Endometrium (tissue), 2 donors: Measurements from ENCODE around the gene MRPL20.
"Not testable (repeated sequence)": the region's sequence is repeated elsewhere in the genome, so short reads cannot be mapped to it uniquely, and the experiment has no call there.

Source experiments
- FAIRE-seq: peaks from 2 replicates; lab custom pipeline; 2012; peaks lifted over from hg19 to GRCh38; lab: Jason Lieb, UNC
- donor health status: control.
- donor health status: control.

The MRPL20 gene

GRCh38 chr1:1406821-1407635 is at the start of gene MRPL20:
Gene MRPL20 (minus strand): TSS chr1:1407293. CDS start chr1:1407217, 76 bp downstream.
- no peak for FAIRE-seq

- FAIRE-seq: not testable (repeated sequence)
These were observed 49.7 kb upstream of the MRPL20 start for GRCh38 chr1:1456683-1457255.

DNA sequence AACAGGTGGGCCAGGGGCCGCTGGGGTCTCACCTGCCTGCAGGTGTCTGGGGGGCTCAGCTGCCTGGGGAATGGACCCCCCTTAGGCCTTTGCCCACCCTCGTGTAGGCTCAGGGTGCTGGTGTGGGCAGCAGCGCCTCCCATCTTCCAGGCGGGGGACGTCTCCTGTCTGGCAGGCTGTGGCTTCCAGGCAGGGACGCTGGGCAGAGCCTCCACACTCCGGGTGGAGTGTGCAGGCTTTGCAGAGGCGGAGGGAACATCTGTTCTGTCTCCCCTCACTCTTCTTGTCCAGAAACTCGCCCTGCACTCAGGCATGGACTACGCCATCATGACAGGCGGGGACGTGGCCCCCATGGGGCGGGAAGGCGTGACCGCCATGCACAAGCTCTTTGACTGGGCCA is 48.8 kb upstream of the MRPL20 start:
- not testable (repeated sequence) for FAIRE-seq

DNA sequence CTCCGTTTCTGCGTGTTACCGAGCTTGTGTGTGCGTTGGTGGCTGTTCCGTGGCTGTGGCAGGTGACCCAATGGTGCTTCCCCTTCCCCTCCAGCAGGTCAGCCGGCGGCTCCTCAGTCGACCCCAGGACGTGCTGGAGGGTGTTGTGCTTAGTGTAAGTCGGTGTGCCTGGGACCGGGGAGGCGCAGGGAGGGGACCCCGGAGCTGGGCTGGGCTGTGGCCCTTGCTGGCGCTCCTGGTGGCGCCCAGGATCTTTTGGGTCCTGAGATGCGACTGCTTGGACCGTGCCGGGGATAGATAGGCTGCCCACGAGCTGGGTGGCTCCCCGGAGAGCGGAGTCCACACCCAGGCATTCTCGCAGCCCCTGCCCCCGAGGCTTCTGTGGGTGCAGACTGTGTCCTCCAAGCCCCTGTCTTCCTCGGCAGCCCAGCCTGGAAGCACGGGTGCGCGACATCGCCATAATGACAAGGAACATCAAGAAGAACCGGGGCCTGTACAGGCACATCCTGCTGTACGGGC is 48.3 kb upstream of the MRPL20 start:
- no peak for FAIRE-seq

GRCh38 chr1:1454286-1455056 is 47.4 kb upstream of the MRPL20 start:
- FAIRE-seq: not testable (repeated sequence)

DNA sequence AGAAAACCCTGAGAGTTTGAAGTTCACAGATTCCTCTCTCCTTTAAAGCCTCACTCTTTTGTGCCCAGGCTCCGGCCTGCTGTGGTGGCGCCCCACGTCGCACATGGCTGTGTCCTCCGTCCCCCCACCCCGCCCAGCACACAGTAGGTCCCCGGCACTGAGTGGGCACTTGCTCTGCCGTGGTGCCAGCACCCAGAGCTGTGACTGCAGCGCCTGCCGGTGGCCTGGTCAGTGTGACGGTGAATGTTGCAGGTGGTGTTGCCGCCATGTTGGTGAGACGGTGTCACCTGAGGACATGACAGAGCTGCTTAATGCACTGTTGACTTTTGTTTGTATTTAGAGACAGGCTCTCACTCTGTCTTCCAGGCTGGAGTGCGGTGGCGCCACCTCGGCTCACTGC is 45.8 kb upstream of the MRPL20 start:
- FAIRE-seq: no peak

- FAIRE-seq: not testable (repeated sequence)
These were observed 45.3 kb upstream of the MRPL20 start for GRCh38 chr1:1452365-1452739.

DNA sequence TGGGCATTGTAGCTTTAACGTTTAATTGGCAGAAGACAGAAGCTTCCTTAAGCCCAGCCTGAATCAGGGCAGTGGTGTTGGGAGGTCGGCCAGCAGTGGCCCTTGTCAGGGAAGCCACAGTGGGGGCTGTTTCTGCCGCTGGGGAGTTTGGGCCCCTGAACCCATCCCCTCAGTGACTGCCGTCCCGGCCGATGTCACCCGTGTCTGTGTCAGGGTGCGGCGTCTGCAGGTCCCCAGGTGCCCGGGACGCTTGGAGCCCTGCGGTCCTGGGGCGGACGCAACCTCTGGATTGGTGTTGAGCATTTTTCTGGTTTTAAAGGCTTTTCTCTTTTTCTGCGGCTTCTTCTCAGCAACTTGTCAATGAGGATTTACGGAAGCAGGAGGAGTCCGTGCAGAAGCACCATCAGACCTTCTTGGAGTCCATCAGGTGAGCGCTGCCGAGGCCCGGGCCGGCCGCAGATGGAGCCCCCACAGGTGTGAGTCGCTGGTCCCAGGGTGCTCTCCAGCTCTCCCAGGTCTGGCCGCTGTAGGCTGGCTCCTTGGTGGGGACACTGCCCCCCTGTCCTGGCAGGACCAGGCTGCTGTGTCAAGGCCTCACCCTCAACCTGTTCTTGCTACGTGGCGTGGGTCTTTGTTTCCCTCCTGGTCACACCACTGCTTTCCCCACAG is 44.7 kb upstream of the MRPL20 start:
- no peak for FAIRE-seq

- FAIRE-seq: not testable (repeated sequence)
These were observed 43.5 kb upstream of the MRPL20 start for GRCh38 chr1:1450616-1451015.

DNA sequence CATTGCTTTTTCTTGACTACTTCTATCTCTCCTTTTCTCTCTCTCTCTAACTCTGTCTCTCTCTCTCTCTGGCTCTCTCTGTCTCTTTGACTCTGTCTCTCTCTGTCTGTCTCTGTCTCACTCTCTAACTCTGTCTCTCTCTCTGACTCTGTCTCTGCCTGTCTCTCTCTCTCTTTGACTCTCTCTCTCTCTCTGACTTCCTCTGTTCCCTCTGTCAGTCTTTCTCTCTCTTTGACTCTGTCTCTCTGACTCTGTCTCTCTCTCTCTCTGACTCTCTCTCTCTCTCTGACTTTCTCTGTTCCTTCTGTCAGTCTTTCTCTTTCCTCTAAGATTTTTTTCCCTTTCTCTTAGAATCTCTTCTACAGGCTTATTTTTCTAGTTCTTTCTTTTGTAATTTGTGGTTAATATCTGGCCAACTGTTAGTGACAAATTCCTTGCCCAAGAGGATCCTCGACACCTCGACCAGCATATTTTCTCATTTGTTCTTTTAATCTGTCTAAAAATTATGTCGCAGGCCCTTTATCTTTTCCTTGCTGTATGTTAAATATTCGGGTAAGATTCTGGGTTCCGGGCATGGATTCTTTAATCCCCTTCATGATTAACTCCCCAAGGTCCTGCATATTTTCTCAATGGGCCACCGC is 42.1 kb upstream of the MRPL20 start, which contains the start of gene ATAD3C:
Gene ATAD3C, plus strand, starts transcription at position 591 of the 641 bp plus-strand sequence. CDS start 995 bp downstream, outside the sequence.
- FAIRE-seq: no peak

DNA sequence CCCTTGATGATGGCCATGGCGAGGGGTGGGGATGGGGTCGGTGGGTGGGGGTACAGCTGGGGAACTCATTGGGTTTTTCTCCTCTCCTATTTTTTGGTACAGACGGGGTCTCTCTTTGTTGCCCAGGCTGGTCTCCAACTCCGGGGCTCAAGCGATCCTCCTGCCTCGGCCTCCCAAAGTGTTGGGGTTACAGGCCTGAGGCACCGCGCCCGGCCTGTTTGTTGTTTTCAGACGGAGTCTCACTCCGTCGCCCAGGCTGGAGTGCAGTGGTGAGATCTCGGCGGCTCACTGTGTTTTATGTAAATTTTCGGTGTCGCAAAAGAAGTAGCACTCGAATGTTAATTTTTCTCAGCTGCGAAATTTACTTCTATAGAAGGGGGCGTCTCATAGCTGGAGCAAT is 39.5 kb upstream of the MRPL20 start:
- FAIRE-seq: not testable (repeated sequence)

DNA sequence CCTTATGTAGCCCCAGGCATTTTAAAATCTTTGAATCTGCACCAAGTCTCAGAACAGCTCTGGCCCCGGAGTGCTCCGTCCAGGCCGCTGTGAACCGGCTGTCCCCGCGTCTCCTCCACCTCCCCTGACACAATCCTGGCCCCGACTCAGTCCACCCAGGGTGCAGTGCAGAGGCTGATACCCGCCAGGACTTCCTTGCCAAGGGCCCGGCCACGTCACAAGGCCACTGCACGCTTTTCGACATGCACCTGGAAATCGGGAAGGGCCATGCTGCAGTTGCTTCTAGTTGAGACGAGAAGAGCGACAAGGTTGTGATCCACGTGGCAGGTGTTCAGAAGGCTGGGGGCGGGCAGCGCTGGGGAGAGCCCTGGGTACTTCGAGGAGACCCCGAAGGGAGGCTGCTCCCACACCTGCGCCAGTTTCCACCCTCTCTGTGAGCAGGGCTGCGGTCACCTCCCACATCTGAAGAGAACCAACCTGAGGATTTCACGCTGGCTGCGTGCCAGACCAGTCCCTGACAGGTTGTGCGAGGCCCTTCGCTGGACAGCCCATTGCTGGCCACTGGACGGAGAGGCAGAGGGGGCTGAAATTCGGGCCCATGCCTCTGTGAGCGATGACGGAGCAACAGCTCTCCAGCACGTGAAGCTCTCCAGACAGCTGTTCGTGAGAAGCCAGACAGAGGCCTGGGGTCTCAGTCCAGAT is 35.1 kb upstream of the MRPL20 start:
- FAIRE-seq: no peak

- no peak for FAIRE-seq
These were observed 34.2 kb upstream of the MRPL20 start for GRCh38 chr1:1441002-1441888.

DNA sequence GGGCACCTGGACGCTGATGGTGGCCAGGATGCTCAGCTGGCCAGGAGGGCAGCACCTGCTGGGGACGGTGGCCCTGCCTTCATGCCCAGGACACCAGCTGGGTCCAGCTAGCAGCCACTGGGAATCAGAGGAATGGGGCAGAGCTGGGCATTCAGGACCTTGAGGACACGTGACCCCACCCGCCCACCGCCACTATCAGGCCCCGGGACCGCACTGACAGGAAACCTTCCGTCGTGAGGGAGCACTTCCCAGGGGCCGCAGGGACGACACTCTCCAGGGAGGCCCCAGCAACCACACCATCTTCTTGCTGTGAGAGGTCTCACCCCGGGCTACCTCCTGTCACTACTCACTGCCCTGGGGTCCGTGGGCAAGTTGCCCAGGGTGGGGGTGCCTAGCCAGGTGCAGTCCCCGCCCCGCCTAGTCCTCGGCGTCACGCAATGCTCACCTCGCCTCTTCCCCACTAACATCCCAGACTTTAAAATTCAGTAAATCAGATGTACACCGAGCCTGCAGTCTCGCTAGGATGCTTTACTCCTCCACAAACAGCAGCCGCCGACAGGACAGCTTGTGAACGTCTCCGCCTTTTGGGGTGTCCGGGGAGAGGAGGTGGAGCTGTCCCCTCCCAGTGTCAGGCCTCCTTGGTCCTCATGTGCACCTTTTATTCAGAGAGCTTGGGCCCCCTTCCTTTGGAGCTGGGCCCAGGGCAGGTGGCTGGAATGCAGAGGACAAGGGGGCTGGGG is 33.3 kb upstream of the MRPL20 start:
- FAIRE-seq: no peak

GRCh38 chr1:1439546-1440261 is 32.6 kb upstream of the MRPL20 start:
- FAIRE-seq: no peak

DNA sequence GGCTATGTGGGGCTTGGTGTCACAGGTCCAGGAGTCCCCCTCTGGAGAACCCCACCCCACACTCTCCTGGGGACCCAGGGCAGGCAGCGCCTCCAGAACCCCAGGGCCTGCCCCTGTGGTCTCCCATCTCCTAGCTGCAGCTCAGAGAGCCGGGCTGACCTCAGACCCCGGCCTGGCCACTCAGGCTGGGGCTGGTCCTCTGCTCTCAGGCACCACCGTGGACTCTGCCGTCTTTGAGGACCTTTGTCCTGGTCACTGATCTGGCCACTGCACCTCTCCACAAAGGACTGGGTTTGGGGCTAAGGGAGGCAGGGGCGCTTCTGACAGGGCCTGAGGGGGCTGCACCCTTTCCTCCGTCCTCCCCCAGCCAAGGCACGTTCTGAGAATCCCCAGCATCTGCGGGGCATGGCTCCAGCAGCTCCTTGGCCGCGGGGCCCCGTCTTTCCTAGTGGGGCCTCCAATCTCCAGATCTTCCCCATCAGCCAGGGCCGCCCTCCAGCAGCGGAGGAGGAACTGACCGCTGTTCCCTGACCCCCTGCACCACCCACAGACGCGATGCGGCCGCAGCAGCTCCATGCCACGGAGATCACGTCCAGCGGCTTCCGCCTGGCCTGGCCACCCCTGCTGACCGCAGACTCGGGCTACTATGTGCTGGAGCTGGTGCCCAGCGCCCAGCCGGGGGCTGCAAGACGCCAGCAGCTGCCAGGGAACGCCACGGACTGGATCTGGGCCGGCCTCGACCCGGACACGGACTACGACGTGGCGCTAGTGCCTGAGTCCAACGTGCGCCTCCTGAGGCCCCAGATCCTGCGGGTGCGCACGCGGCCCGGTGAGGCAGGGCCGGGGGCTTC is 31.7 kb upstream of the MRPL20 start:
- no peak for FAIRE-seq

DNA sequence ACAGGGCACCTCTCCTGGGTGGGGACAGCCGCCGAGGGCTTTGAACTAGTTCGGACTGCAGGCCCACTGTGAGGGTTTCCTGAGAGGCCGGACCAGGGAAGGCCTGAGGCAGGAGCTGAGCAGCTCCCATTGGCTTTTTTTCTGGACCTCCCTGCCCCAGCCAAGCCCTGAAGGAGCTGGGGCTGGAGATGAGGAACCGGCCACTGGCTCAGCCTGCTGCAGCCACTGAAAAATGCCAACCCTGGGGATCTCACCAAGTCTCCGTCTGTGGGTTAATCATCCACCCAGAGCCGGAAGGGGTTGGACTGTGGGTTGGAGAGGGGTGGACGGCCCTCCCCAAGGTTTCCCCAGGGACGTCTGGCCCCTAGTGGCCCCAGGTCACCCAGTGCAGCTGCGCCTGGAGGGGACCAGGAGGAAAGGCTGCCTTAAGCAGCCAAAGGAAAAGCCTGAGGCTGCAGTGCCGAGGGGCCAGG is 30.8 kb upstream of the MRPL20 start:
- FAIRE-seq: no peak
